Skeletal muscle satellite cell (primary cell): ENCODE measurements around the gene IFITM10.

ENCODE experiments used
- H3K27me3 ChIP-seq: 2 replicates; pipeline ENCODE4 v1.7.0; 2013; ENCODE audit warnings: low read length; ENCODE audit not compliant: control insufficient read depth, insufficient read depth
- H3K36me3 ChIP-seq: 2 replicates; pipeline ENCODE4 v1.7.0; 2013; ENCODE audit warnings: mild to moderate bottlenecking, control low read depth, low read length; ENCODE audit not compliant: insufficient read depth
- H3K4me1 ChIP-seq: 2 replicates; pipeline ENCODE4 v1.7.0; 2013; ENCODE audit warnings: low read length; ENCODE audit not compliant: control insufficient read depth, insufficient read depth
- H3K4me2 ChIP-seq: 2 replicates; pipeline ENCODE4 v1.7.0; 2013; ENCODE audit warnings: mild to moderate bottlenecking, low read length
- H3K4me3 ChIP-seq: 2 replicates; pipeline ENCODE4 v1.7.0; 2013; ENCODE audit warnings: low read length
- H3K9ac ChIP-seq: 2 replicates; pipeline ENCODE4 v1.7.0; 2013; ENCODE audit warnings: mild to moderate bottlenecking, low read depth, low read length, moderate library complexity
- H3K9me3 ChIP-seq: replicated peaks from 2 replicates; pipeline ENCODE4 v1.7.0; 2013; ENCODE audit warnings: mild to moderate bottlenecking, control low read depth, low read length

The IFITM10 gene

DNA sequence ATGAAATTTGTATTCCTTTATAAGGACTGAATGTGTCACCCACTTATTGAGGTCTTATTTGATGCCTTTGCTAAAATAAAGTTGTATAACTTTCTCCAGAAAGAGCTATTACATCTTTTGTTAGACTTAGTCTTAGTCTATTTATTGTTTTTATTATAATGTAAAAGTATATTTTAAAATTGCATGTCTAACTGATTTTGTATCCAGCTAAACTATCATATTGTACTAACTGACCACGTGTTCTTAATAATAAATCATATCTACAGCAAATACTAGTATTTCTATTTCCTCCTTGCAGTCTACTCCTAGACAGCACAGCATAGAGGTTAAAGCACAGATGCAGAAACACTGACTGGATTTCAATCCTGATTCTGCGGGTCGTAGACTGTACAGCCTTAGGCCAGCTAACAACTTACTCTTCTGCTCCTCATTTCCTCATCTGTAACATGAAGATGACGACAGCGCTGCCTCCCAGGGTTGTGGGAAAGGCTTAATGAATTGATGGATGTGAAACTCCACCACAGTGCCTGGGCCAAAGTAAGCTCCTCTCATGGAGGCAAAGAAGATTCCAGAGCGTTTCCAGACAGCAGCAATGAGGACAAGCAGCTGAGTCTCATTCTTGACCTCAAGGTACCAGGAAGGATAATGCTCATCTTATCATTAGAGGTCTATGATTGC, 13.2 kb downstream of the IFITM10 start:
- H3K9ac ChIP-seq: no peak overlapping the region
- no peaks in the 10 kb centered on the region for H3K4me1 ChIP-seq
- no peaks in the 10 kb centered on the region for H3K36me3 ChIP-seq
- peaks cover 3% of the 10 kb centered on the region for H3K9me3 ChIP-seq
- no peak overlapping the region for H3K4me3 ChIP-seq
- peaks cover 33% of the 10 kb centered on the region for H3K27me3 ChIP-seq
- no peak overlapping the region for H3K4me2 ChIP-seq

GRCh38 chr11:1736447-1736992, 13.9 kb downstream of the IFITM10 start:
- Histone ChIP-seq H3K4me1 (no peaks in the 10 kb centered on the region), H3K27me3 (peaks cover 34% of the 10 kb centered on the region), H3K4me3 (no peak overlapping the region), H3K36me3 (no peaks in the 10 kb centered on the region), H3K9ac (no peak overlapping the region), H3K9me3 (peaks cover 3% of the 10 kb centered on the region), H3K4me2 (no peak overlapping the region)

- Histone ChIP-seq H3K9me3 (peaks cover 3% of the 10 kb centered on the region), H3K9ac (no peak overlapping the region), H3K27me3 (peaks cover 38% of the 10 kb centered on the region), H3K4me2 (no peak overlapping the region), H3K36me3 (no peaks in the 10 kb centered on the region), H3K4me1 (no peaks in the 10 kb centered on the region), H3K4me3 (no peak overlapping the region)
These were observed 15.1 kb downstream of the IFITM10 start for GRCh38 chr11:1735271-1735670.

- Histone ChIP-seq H3K9me3 (peaks cover 3% of the 10 kb centered on the region), H3K4me2 (no peak overlapping the region), H3K4me1 (no peaks in the 10 kb centered on the region), H3K36me3 (no peaks in the 10 kb centered on the region), H3K4me3 (no peak overlapping the region), H3K27me3 (peaks cover 44% of the 10 kb centered on the region), H3K9ac (no peak overlapping the region)
These were observed 15.7 kb downstream of the IFITM10 start for GRCh38 chr11:1734641-1735081.

- no peak overlapping the region for H3K4me3 ChIP-seq
- H3K4me1 ChIP-seq: no peaks in the 10 kb centered on the region
- no peaks in the 10 kb centered on the region for H3K36me3 ChIP-seq
- H3K4me2 ChIP-seq: no peak overlapping the region
- H3K9me3 ChIP-seq: peaks cover 3% of the 10 kb centered on the region
- no peak overlapping the region for H3K9ac ChIP-seq
- peaks cover 50% of the 10 kb centered on the region for H3K27me3 ChIP-seq
These were observed 16.4 kb downstream of the IFITM10 start for GRCh38 chr11:1733716-1734640.

GRCh38 chr11:1733009-1733715, 17.2 kb downstream of the IFITM10 start:
- peaks cover 57% of the 10 kb centered on the region for H3K27me3 ChIP-seq
- no peak overlapping the region for H3K4me3 ChIP-seq
- H3K9ac ChIP-seq: no peak overlapping the region
- H3K9me3 ChIP-seq: peaks cover under 1% of the 10 kb centered on the region
- H3K4me2 ChIP-seq: no peak overlapping the region
- no peaks in the 10 kb centered on the region for H3K36me3 ChIP-seq
- H3K4me1 ChIP-seq: no peaks in the 10 kb centered on the region

DNA sequence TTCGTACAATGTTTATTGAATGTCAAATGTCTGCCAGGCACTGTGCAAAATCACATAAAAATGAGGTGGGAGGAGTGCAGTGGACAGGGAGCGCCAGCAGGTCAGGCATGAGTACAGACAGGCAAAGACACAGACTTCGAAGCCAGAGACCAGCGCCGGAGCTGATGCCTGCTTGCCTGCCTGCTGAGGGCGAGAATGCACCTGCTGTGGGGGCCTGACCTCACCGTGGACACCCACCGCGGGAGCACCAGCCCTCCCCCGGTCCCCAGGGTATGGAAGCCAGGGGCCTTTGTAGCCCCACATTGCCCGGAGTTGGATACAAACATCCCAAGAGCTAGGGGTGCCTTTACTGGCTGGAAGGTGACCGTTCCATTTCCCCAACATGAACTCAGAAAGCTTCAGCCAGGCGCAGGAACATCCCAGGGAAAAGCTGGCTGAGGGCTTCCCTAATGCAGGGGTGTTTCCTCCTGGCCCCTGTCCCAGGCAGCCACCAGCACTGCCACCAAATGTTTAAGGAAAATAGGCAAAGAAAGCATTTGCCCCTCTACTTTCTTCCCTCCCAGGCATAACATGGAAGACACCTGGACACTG, 17.9 kb downstream of the IFITM10 start:
- H3K9ac ChIP-seq: no peak overlapping the region
- no peaks in the 10 kb centered on the region for H3K9me3 ChIP-seq
- no peaks in the 10 kb centered on the region for H3K4me1 ChIP-seq
- no peak overlapping the region for H3K4me3 ChIP-seq
- H3K4me2 ChIP-seq: no peak overlapping the region
- no peaks in the 10 kb centered on the region for H3K36me3 ChIP-seq
- peaks cover 64% of the 10 kb centered on the region for H3K27me3 ChIP-seq

GRCh38 chr11:1731451-1732059, 18.8 kb downstream of the IFITM10 start:
- H3K9ac ChIP-seq: no peak overlapping the region
- H3K4me2 ChIP-seq: no peak overlapping the region
- peaks cover 64% of the 10 kb centered on the region for H3K27me3 ChIP-seq
- H3K4me3 ChIP-seq: no peak overlapping the region
- no peaks in the 10 kb centered on the region for H3K36me3 ChIP-seq
- no peaks in the 10 kb centered on the region for H3K4me1 ChIP-seq
- no peaks in the 10 kb centered on the region for H3K9me3 ChIP-seq

DNA sequence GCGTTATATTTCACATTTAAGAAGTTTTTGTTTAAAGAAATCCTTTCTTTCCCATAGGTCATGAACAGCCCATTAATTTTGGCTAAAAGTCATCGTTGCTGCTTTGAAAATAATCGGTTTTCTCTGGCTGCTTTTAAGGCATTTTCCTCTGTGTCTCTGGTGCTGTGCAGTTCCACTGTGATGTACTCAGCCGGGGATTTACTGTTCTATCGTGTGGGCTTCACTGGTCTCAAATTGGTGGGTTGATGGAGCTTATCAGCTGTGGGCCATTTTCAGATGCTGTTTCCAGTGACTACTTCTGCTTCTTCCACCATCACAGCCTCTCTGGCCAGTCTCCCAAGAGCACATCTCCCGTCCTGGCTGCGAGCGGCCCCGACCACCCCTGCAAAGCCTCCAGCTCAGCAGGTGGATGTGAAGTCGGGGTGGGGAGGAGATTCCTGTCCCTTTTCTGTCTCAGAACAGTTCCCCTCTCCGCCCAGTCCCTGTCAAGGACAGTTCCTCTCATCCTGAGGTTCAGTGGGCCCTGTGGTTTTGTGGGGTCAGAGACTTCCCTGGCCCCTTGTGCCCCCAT, 20.3 kb downstream of the IFITM10 start:
- Histone ChIP-seq H3K27me3 (peaks cover 59% of the 10 kb centered on the region), H3K9me3 (no peaks in the 10 kb centered on the region), H3K4me3 (no peak overlapping the region), H3K36me3 (no peaks in the 10 kb centered on the region), H3K4me2 (no peak overlapping the region), H3K4me1 (no peaks in the 10 kb centered on the region), H3K9ac (no peak overlapping the region)

DNA sequence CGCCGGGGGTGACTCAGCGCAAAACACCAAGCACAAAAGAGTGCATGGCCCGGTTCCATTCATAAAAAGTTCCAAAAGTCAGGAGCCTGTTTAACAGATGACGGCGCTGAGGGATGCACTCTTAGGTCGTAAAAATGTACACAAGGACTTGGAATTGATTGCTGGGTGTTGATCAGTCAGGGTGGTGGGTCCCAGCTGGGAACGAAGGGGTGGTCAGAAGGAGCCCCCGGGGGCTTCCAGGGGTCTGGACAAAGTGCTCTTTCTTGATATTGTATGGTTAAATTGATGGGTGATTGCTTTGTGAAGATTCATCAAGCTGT, 20.7 kb downstream of the IFITM10 start:
- Histone ChIP-seq H3K4me3 (no peak overlapping the region), H3K9me3 (no peaks in the 10 kb centered on the region), H3K27me3 (peaks cover 59% of the 10 kb centered on the region), H3K4me1 (no peaks in the 10 kb centered on the region), H3K9ac (no peak overlapping the region), H3K36me3 (no peaks in the 10 kb centered on the region), H3K4me2 (no peak overlapping the region)
